Measurements from ENCODE around the gene HSD17B1. TPM values are rescaled to one million over a fixed set of nuclear protein-coding genes. Genes with fewer than 3 reads are reported as not detected.
A peak's percentile ranks its signal among the peaks of the same experiment; 100 is the strongest.

HSD17B1 gene
- total and polyA plus RNA-seq, 7 donors: 0.16 to 5.3 (median 1.4) TPM

- Histone ChIP-seq H3K9me3 (no peaks in the 10 kb centered on the region), H3K4me1 (peaks cover 0 to 43% (median 39%) of the 10 kb centered on the region in 4 donors), H3K36me3 (peaks cover 3 to 15% (median 10%) of the 10 kb centered on the region in 4 donors), H3K27me3 (no peaks in the 10 kb centered on the region), H3K27ac (no peak overlapping the region), H3K4me3 (no peak overlapping the region)
- WGBS, 2 donors: 84 to 85% methylated on average over 3 of the region's 3 CpGs
- intact Hi-C loops (cut with DNase I): no loop called here
- TF ChIP-seq CTCF (IDR thresholded peaks at IDR 0.05): no peak
- TF ChIP-seq POLR2AphosphoS5 (IDR thresholded peaks at IDR 0.05): no peak
- TF ChIP-seq EP300 (IDR thresholded peaks at IDR 0.05): no peak
- no peak for TF ChIP-seq POLR2A (IDR thresholded peaks at IDR 0.05)
- no peak for DNase-seq
These were observed 7.5 kb downstream of the HSD17B1 start for GRCh38 chr17:42560246-42560645.

DNA sequence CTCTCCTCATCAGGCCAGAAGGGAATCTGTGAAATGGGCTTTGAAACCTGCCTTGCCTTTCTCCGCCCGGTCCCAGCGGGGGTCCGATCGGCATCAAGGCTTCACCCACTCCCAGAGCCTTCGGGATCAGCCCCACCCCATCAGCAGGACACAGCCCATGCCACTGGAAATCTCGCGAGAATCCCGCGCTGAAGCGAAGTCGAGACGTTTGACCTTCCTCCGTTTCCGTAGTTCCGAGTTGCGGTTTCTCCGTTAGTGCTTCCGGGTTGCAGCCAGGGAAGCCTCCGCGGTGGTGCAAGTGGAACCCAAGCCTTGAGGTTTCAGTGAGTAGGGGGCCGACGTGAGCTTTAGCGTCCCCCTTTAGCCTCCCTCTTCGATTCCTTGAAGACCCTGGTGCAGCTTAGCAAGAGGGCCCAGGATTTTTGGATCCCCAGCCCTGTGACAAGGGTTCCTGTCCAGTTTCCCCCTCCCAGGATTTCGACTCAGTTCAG lies 9.2 kb downstream of the HSD17B1 start, which contains the start of gene COASY:
TSS of gene COASY (plus strand) at position 252 of the 491 bp plus-strand sequence. CDS start 475 bp downstream, outside the sequence.
- H3K4me3 ChIP-seq: peak within 1 kb of the TSS; percentile 67 to 95 (median 80)
- intact Hi-C loops (cut with DNase I): no loop called here
- H3K36me3 ChIP-seq: peaks cover 7 to 24% (median 18%) of the 10 kb centered on the region in 4 donors
- no peaks in the 10 kb centered on the region for H3K27me3 ChIP-seq
- H3K9me3 ChIP-seq: no peaks in the 10 kb centered on the region
- DNase-seq: peak; percentile 99
- TF ChIP-seq POLR2A (IDR thresholded peaks at IDR 0.05) (peak; percentile 45 to 51), EP300 (IDR thresholded peaks at IDR 0.05) (peak in 1 of 4 donors; percentile 70), POLR2AphosphoS5 (IDR thresholded peaks at IDR 0.05) (peak; percentile 71 to 94 (median 88)), CTCF (IDR thresholded peaks at IDR 0.05) (no peak)
- peak within 1 kb of the TSS; percentile 81 to 90 (median 86) for H3K27ac ChIP-seq
- H3K4me1 ChIP-seq: peaks cover 0 to 43% (median 40%) of the 10 kb centered on the region in 4 donors
- 0% methylated on average over 26 of the region's 26 CpGs for WGBS, 2 donors

- no peak for TF ChIP-seq CTCF (IDR thresholded peaks at IDR 0.05)
- no peak for TF ChIP-seq EP300 (IDR thresholded peaks at IDR 0.05)
- TF ChIP-seq POLR2A (IDR thresholded peaks at IDR 0.05): no peak
- no peak for TF ChIP-seq POLR2AphosphoS5 (IDR thresholded peaks at IDR 0.05)
- H3K27ac ChIP-seq: peak overlapping the region; percentile 81 to 90 (median 86)
- H3K4me1 ChIP-seq: peaks cover 0 to 46% (median 42%) of the 10 kb centered on the region in 4 donors
- no peaks in the 10 kb centered on the region for H3K27me3 ChIP-seq
- DNase-seq: no peak
- 3 to 13% methylated on average over 48 of the region's 48 CpGs for WGBS, 2 donors
- H3K36me3 ChIP-seq: peaks cover 7 to 24% (median 18%) of the 10 kb centered on the region in 4 donors
- intact Hi-C loops (cut with DNase I): no loop called here
- H3K4me3 ChIP-seq: peak overlapping the region; percentile 67 to 95 (median 80)
- H3K9me3 ChIP-seq: no peaks in the 10 kb centered on the region
These were observed 9.8 kb downstream of the HSD17B1 start for GRCh38 chr17:42562388-42563142.

GRCh38 chr17:42563143-42563509 lies 10.4 kb downstream of the HSD17B1 start:
- Histone ChIP-seq H3K36me3 (peaks cover 7 to 24% (median 18%) of the 10 kb centered on the region in 4 donors), H3K27ac (peak overlapping the region; percentile 81 to 90 (median 86)), H3K27me3 (no peaks in the 10 kb centered on the region), H3K4me3 (peak overlapping the region; percentile 67 to 95 (median 80)), H3K9me3 (no peaks in the 10 kb centered on the region), H3K4me1 (peaks cover 0 to 52% (median 47%) of the 10 kb centered on the region in 4 donors)
- TF ChIP-seq EP300 (IDR thresholded peaks at IDR 0.05) (no peak), CTCF (IDR thresholded peaks at IDR 0.05) (no peak), POLR2A (IDR thresholded peaks at IDR 0.05) (no peak), POLR2AphosphoS5 (IDR thresholded peaks at IDR 0.05) (no peak)
- no peak for DNase-seq
- 31 to 72% methylated on average over 14 of the region's 14 CpGs for WGBS, 2 donors
- intact Hi-C loops (cut with DNase I): no loop called here

Measured in sigmoid colon (tissue), 7 donors.